Neural progenitor cell (in vitro differentiated cells): ENCODE data around the gene WFDC10A. TPM values are rescaled to one million over a fixed set of nuclear protein-coding genes. Genes with fewer than 3 reads are reported as not detected.
A peak's percentile ranks its signal among the peaks of the same experiment; 100 is the strongest.

Source experiments
- DNase-seq: peaks from one replicate; pipeline ENCODE4 v3.0.0-alpha.2; 2016; ENCODE audit warnings: low spot score
- H2AFZ ChIP-seq: fragments of 200-600 bp; sonication (generic); replicated peaks from 2 replicates; pipeline ENCODE4 v1.6.1; 2016; ENCODE audit warnings: antibody characterized with exemption
- H3F3A ChIP-seq: fragments of 200-600 bp; sonication (generic); 2 replicates; pipeline ENCODE4 v1.6.1; 2016; ENCODE audit warnings: antibody characterized with exemption, low read depth
- H3K27ac ChIP-seq: fragments of 200-600 bp; sonication (generic); 2 replicates; pipeline ENCODE4 v1.5.1; 2016; ENCODE audit warnings: mild to moderate bottlenecking
- H3K27me3 ChIP-seq: fragments of 200-600 bp; sonication (generic); 2 replicates; pipeline ENCODE4 v1.6.1; 2016; ENCODE audit warnings: mild to moderate bottlenecking, moderate library complexity
- H3K36me3 ChIP-seq: fragments of 200-600 bp; sonication (generic); 2 replicates; pipeline ENCODE4 v1.5.1; 2016
- H3K4me1 ChIP-seq: fragments of 200-600 bp; sonication (generic); 2 replicates; pipeline ENCODE4 v1.6.1; 2016; ENCODE audit warnings: mixed run types
- H3K4me2 ChIP-seq: fragments of 200-600 bp; sonication (generic); 2 replicates; pipeline ENCODE4 v1.6.1; 2016
- H3K4me3 ChIP-seq: fragments of 200-600 bp; sonication (generic); 2 replicates; pipeline ENCODE4 v1.5.1; 2016
- H3K79me2 ChIP-seq: fragments of 200-600 bp; sonication (generic); 2 replicates; pipeline ENCODE4 v1.6.1; 2016; ENCODE audit warnings: low read depth
- H3K9ac ChIP-seq: fragments of 200-600 bp; sonication (generic); 2 replicates; pipeline ENCODE4 v1.6.1; 2016
- H3K9me3 ChIP-seq: fragments of 200-600 bp; sonication (generic); 2 replicates; pipeline ENCODE4 v1.5.1; 2016; ENCODE audit warnings: low read depth
- H4K20me1 ChIP-seq: fragments of 200-600 bp; sonication (generic); 2 replicates; pipeline ENCODE4 v1.6.1; 2016; ENCODE audit warnings: low read depth
- H3K27ac Mint-ChIP-seq: 3 replicates; pipeline ENCODE4 v1.8.0; 2021; ENCODE audit warnings: mixed read lengths
- H3K27me3 Mint-ChIP-seq: 2 replicates; pipeline ENCODE4 v1.8.0; 2022; ENCODE audit warnings: low read depth, mild to moderate bottlenecking, inconsistent platforms, moderate library complexity, mixed read lengths; ENCODE audit not compliant: insufficient read depth
- H3K36me3 Mint-ChIP-seq: 3 replicates; pipeline ENCODE4 v1.8.0; 2021; ENCODE audit warnings: mixed read lengths
- H3K4me1 Mint-ChIP-seq: 3 replicates; pipeline ENCODE4 v1.8.0; 2021; ENCODE audit warnings: mixed read lengths
- H3K4me3 Mint-ChIP-seq: 3 replicates; pipeline ENCODE4 v1.8.0; 2021; ENCODE audit warnings: mild to moderate bottlenecking, moderate library complexity, mixed read lengths
- H3K9me3 Mint-ChIP-seq: 3 replicates; pipeline ENCODE4 v1.8.0; 2020; ENCODE audit warnings: mixed read lengths
- EZH2 ChIP-seq: fragments of 200-600 bp; sonication (generic); IDR thresholded peaks from 2 replicates; pipeline ENCODE4 v1.6.1; 2017; ENCODE audit warnings: antibody characterized with exemption, mild to moderate bottlenecking, moderate library complexity
- EZH2phosphoT487 ChIP-seq: fragments of 200-600 bp; sonication (generic); IDR thresholded peaks from 2 replicates; pipeline ENCODE4 v1.6.1; 2017; ENCODE audit warnings: antibody characterized with exemption
- total RNA-seq: library from RNA; depleted of rRNA; stranded (reverse); fragments of >200 nt; gene quantifications from 2 replicates; pipeline ENCODE4 v1.2.3, GENCODE V29; 2015; ENCODE audit warnings: low replicate concordance
- TF ChIP-seq, protein P1 (sequence below): fragments of 200-600 bp; sonication (generic); IDR thresholded peaks from 2 replicates; pipeline ENCODE4 v1.5.1; 2017; ENCODE audit warnings: antibody characterized with exemption, mild to moderate bottlenecking

The WFDC10A gene
- total RNA-seq, 1 donor from 2014 or later = not detected

GRCh38 chr20:45588800-45589199, 40.7 kb upstream of the WFDC10A start:
- Histone ChIP-seq H3K36me3 (peaks cover 4% of the 10 kb centered on the region), H3K79me2 (no peaks in the 10 kb centered on the region), H3F3A (no peaks in the 10 kb centered on the region), H3K9me3 (no peaks in the 10 kb centered on the region), H3K4me1 (peaks cover under 1% of the 10 kb centered on the region), H3K27ac (no peak overlapping the region), H2AFZ (no peak overlapping the region), H3K27me3 (no peaks in the 10 kb centered on the region), H3K4me2 (no peak overlapping the region), H3K4me3 (no peak overlapping the region), H3K9ac (no peak overlapping the region), H4K20me1 (no peaks in the 10 kb centered on the region)
- DNase-seq = no peak
- Mint-ChIP-seq H3K4me3 (no peak overlapping the region), H3K4me1 (no peaks in the 10 kb centered on the region), H3K27me3 (peaks cover 3% of the 10 kb centered on the region), H3K27ac (no peak overlapping the region), H3K36me3 (no peaks in the 10 kb centered on the region), H3K9me3 (no peaks in the 10 kb centered on the region)
- TF ChIP-seq EZH2 (no peak), EZH2phosphoT487 (no peak)
- TF ChIP-seq, protein P1, sequence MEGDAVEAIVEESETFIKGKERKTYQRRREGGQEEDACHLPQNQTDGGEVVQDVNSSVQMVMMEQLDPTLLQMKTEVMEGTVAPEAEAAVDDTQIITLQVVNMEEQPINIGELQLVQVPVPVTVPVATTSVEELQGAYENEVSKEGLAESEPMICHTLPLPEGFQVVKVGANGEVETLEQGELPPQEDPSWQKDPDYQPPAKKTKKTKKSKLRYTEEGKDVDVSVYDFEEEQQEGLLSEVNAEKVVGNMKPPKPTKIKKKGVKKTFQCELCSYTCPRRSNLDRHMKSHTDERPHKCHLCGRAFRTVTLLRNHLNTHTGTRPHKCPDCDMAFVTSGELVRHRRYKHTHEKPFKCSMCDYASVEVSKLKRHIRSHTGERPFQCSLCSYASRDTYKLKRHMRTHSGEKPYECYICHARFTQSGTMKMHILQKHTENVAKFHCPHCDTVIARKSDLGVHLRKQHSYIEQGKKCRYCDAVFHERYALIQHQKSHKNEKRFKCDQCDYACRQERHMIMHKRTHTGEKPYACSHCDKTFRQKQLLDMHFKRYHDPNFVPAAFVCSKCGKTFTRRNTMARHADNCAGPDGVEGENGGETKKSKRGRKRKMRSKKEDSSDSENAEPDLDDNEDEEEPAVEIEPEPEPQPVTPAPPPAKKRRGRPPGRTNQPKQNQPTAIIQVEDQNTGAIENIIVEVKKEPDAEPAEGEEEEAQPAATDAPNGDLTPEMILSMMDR = no peak

- no peak overlapping the region for H3K4me3 Mint-ChIP-seq
- H3K27me3 Mint-ChIP-seq = peaks cover 3% of the 10 kb centered on the region
- H3K27ac Mint-ChIP-seq = no peak overlapping the region
- H3K4me1 Mint-ChIP-seq = no peaks in the 10 kb centered on the region
- no peak for DNase-seq
- peaks cover 4% of the 10 kb centered on the region for H3K36me3 ChIP-seq
- H2AFZ ChIP-seq = no peak overlapping the region
- TF ChIP-seq, protein P1 = no peak
- TF ChIP-seq EZH2phosphoT487 = no peak
- TF ChIP-seq EZH2 = no peak
- H3K9ac ChIP-seq = no peak overlapping the region
- no peaks in the 10 kb centered on the region for H3F3A ChIP-seq
- H3K36me3 Mint-ChIP-seq = no peaks in the 10 kb centered on the region
- H3K9me3 Mint-ChIP-seq = no peaks in the 10 kb centered on the region
- no peaks in the 10 kb centered on the region for H3K9me3 ChIP-seq
- no peaks in the 10 kb centered on the region for H3K4me1 ChIP-seq
- no peaks in the 10 kb centered on the region for H3K79me2 ChIP-seq
- no peak overlapping the region for H3K4me3 ChIP-seq
- no peaks in the 10 kb centered on the region for H3K27me3 ChIP-seq
- no peaks in the 10 kb centered on the region for H4K20me1 ChIP-seq
- H3K27ac ChIP-seq = no peak overlapping the region
- no peak overlapping the region for H3K4me2 ChIP-seq
Measured at GRCh38 chr20:45589725-45590124, 39.8 kb upstream of the WFDC10A start.

GRCh38 chr20:45592574-45593189, 36.9 kb upstream of the WFDC10A start:
- Histone ChIP-seq H3K4me3 (no peak overlapping the region), H3K27me3 (no peaks in the 10 kb centered on the region), H3K36me3 (peaks cover 4% of the 10 kb centered on the region), H3K79me2 (no peaks in the 10 kb centered on the region), H3K9me3 (no peaks in the 10 kb centered on the region), H3K4me1 (no peaks in the 10 kb centered on the region), H2AFZ (no peak overlapping the region), H3K9ac (no peak overlapping the region), H3K27ac (no peak overlapping the region), H3F3A (no peaks in the 10 kb centered on the region), H3K4me2 (no peak overlapping the region), H4K20me1 (no peaks in the 10 kb centered on the region)
- no peak overlapping the region for H3K4me3 Mint-ChIP-seq
- no peaks in the 10 kb centered on the region for H3K36me3 Mint-ChIP-seq
- no peaks in the 10 kb centered on the region for H3K4me1 Mint-ChIP-seq
- peak; percentile 67 for DNase-seq
- no peak for TF ChIP-seq EZH2
- TF ChIP-seq, protein P1 = peak; percentile 69
- TF ChIP-seq EZH2phosphoT487 = no peak
- no peaks in the 10 kb centered on the region for H3K9me3 Mint-ChIP-seq
- H3K27me3 Mint-ChIP-seq = no peaks in the 10 kb centered on the region
- H3K27ac Mint-ChIP-seq = no peak overlapping the region
